ENCODE data around the gene ANKS4B. TPM values are rescaled to one million over a fixed set of nuclear protein-coding genes. Genes with fewer than 3 reads are reported as not detected.

The ANKS4B gene
- total RNA-seq, 6 experiments from 2014 or later = not detected

DNA sequence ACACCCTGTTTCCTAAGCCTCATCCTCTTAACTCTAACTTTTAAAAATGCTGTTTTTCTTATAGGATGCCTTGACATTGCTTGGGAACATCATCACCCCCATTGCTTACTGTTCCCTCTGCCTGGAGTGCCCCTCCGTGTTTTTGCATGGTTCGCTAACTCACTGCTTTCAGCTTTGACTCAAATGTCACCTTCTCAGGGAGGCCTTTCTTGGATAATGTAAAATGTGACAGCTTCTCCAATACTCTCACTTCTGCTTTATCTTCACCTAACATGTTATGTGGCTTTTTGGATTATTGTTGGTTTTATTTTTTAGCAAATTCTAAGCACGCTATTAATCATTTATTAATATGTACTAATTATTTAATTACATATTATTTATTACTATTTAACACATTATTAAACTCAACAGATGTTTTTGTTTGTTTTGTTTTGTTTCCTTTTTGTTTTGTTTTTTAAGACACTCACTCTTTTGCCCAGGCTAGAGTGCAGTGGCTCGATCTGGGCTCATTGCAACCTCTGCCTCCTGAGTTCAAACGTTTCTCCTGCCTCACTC is 40.8 kb downstream of the ANKS4B start:
- H3K4me1 Mint-ChIP-seq (ENCODE audit: low read depth) = no peaks in the 10 kb centered on the region
- H3K9me3 Mint-ChIP-seq = no peaks in the 10 kb centered on the region
- no peak for DNase-seq
- H3K4me3 Mint-ChIP-seq = no peak overlapping the region
- TF ChIP-seq CTCF (IDR thresholded peaks at IDR 0.05) = no peak
- no peak overlapping the region for H3K27ac Mint-ChIP-seq
- peaks cover 45% of the 10 kb centered on the region for H3K27me3 Mint-ChIP-seq (ENCODE audit: insufficient read depth)
- no peaks in the 10 kb centered on the region for H3K36me3 Mint-ChIP-seq (ENCODE audit: low read depth)

- Mint-ChIP-seq H3K36me3 (ENCODE audit: low read depth) (no peaks in the 10 kb centered on the region), H3K4me3 (no peak overlapping the region), H3K27ac (no peak overlapping the region), H3K9me3 (no peaks in the 10 kb centered on the region), H3K27me3 (ENCODE audit: insufficient read depth) (peaks cover 49% of the 10 kb centered on the region), H3K4me1 (ENCODE audit: low read depth) (no peaks in the 10 kb centered on the region)
- no peak for TF ChIP-seq CTCF (IDR thresholded peaks at IDR 0.05)
- no peak for DNase-seq
Observed at GRCh38 chr16:21275529-21275928, 42.0 kb downstream of the ANKS4B start.

DNA sequence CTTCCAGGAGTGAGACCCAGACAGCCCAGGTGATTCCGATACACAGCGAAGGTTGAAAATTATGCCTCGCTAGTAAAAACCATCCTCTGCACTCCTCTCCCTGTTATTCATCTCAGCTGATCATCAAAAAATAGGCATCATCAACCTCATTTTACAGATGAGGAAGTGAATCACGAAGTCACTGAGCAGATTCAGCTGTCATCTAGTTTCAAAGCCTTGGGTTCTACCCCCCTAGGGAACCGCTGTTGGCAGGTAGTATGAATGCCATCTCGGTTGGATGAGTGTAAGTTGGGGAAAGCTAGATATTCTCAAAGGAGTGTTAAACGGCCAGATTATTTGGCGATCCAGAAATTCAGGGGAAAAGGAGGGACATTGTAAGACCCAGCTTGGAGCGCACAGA is 42.6 kb downstream of the ANKS4B start:
- Mint-ChIP-seq H3K9me3 (no peaks in the 10 kb centered on the region), H3K4me3 (no peak overlapping the region), H3K4me1 (ENCODE audit: low read depth) (no peaks in the 10 kb centered on the region), H3K27ac (no peak overlapping the region), H3K36me3 (ENCODE audit: low read depth) (no peaks in the 10 kb centered on the region), H3K27me3 (ENCODE audit: insufficient read depth) (peaks cover 45% of the 10 kb centered on the region)
- no peak for DNase-seq
- no peak for TF ChIP-seq CTCF (IDR thresholded peaks at IDR 0.05)

GRCh38 chr16:21277045-21277926 is 43.8 kb downstream of the ANKS4B start:
- peaks cover 41% of the 10 kb centered on the region for H3K27me3 Mint-ChIP-seq (ENCODE audit: insufficient read depth)
- no peak overlapping the region for H3K27ac Mint-ChIP-seq
- no peaks in the 10 kb centered on the region for H3K36me3 Mint-ChIP-seq (ENCODE audit: low read depth)
- no peaks in the 10 kb centered on the region for H3K9me3 Mint-ChIP-seq
- DNase-seq = no peak
- no peak overlapping the region; the same call in 1 of the 2 replicates for H3K4me3 Mint-ChIP-seq
- TF ChIP-seq CTCF (IDR thresholded peaks at IDR 0.05) = no peak
- H3K4me1 Mint-ChIP-seq (ENCODE audit: low read depth) = no peaks in the 10 kb centered on the region

GRCh38 chr16:21277927-21278706 is 44.6 kb downstream of the ANKS4B start, which contains the start of gene CRYM:
CRYM (minus strand) TSS chr16:21278290; CDS start chr16:21278251, 39 bp downstream.
- Mint-ChIP-seq H3K9me3 (no peaks in the 10 kb centered on the region), H3K4me1 (ENCODE audit: low read depth) (no peaks in the 10 kb centered on the region), H3K27ac (no peak within 1 kb of the TSS), H3K4me3 (peak within 1 kb of the TSS; percentile 48), H3K36me3 (ENCODE audit: low read depth) (no peaks in the 10 kb centered on the region), H3K27me3 (ENCODE audit: insufficient read depth) (peaks cover 41% of the 10 kb centered on the region)
- TF ChIP-seq CTCF (IDR thresholded peaks at IDR 0.05) = peak; percentile 81
- no peak for DNase-seq

All from HFFc6 (cell line).